Uterus (tissue), 4 donors: ENCODE data around the gene FEM1B. TPM values are rescaled to one million over a fixed set of nuclear protein-coding genes. Genes with fewer than 3 reads are reported as not detected.

Experiments used
- DNase-seq, 2 donors: peaks; one replicate each; pipeline ENCODE4 v3.0.0-alpha.2; 2019 to 2020
- H3K27ac ChIP-seq, 2 donors: fragments of 200-600 bp; sonication (generic); 1 replicate in 1 of 2; 2 replicates in 1 of 2; pipeline ENCODE4 v1.5.1; 2016 to 2018
- H3K27me3 ChIP-seq, 2 donors: fragments of 200-600 bp; sonication (generic); one replicate each; pipeline ENCODE4 v1.5.1; 2018 to 2019; ENCODE audit warnings: control low read depth in 1 of 2
- H3K36me3 ChIP-seq, 2 donors: fragments of 200-600 bp; sonication (generic); one replicate each; pipeline ENCODE4 v1.5.1; 2019; ENCODE audit warnings: control low read depth in 1 of 2
- H3K4me1 ChIP-seq, 2 donors: fragments of 200-600 bp; sonication (generic); one replicate each; pipeline ENCODE4 v1.5.1; 2018 to 2019; ENCODE audit warnings: control low read depth in 1 of 2
- H3K4me3 ChIP-seq, 2 donors: fragments of 200-600 bp; sonication (generic); 1 replicate in 1 of 2; 2 replicates in 1 of 2; pipeline ENCODE4 v1.5.1; 2018 to 2019; ENCODE audit warnings: mild to moderate bottlenecking in 1 of 2
- H3K9me3 ChIP-seq, 2 donors: fragments of 200-600 bp; sonication (generic); one replicate each; pipeline ENCODE4 v1.5.1; 2019; ENCODE audit warnings: control low read depth in 1 of 2
- POLR2A ChIP-seq, 2 donors: fragments of 450-650 bp; IDR thresholded peaks; one replicate each; pipeline ENCODE4 v1.6.1; 2016; ENCODE audit warnings: antibody characterized with exemption in 2 of 2, mild to moderate bottlenecking in 1 of 2, moderate library complexity in 1 of 2
- intact Hi-C: fragments of 100-400 bp; cut with DNase I; formaldehyde crosslinking; loops from one replicate; pipeline ENCODE4 v1.15.1; 2023; ENCODE audit warnings: low total_unique reads
- total RNA-seq, 4 donors: library from RNA; depleted of rRNA in 3 of 4; stranded (reverse); fragments of >200 nt in 3 of 4; gene quantifications; one replicate each; pipeline versions ENCODE4 v1.1.0 to v1.2.4, GENCODE V29; 2014 to 2023
- TF ChIP-seq, protein P1 (sequence below), 4 experiments: fragments of 200-600 bp in 2 of 4; fragments of 450-650 bp in 2 of 4; sonication (generic) in 2 of 4; IDR thresholded peaks; one replicate each; pipeline ENCODE4 v1.5.1; 2016 to 2019; ENCODE audit warnings: antibody characterized with exemption in 4 of 4, mild to moderate bottlenecking in 2 of 4, moderate library complexity in 1 of 4
- donor health status: DM: yes; HTN: yes; CAD: no.

FEM1B gene
- total RNA-seq, 4 donors from 2014 or later = 39.4 to 130 (median 77.4) TPM

DNA sequence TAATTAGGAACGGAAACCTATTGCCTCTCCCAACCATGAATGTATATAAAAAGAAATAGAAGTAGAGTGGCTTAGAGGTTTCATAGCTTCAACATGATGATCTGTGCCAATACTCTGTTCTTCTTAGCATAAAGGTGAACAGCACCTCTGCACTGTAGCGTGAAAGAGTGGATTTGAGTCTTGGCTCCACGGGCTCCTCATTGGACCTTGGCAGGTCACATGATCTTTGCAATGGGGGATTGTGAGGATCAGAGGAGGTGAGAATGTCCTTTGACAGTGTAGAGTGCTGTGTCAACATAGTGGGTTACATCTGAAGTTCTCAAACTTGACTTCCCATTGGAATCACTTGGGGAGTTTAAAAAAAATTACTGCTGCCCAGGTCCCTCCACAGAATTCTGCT lies 51.4 kb downstream of the FEM1B start:
- Histone ChIP-seq H3K9me3 (no peaks in the 10 kb centered on the region), H3K4me3 (no peak overlapping the region), H3K27ac (no peak overlapping the region), H3K36me3 (no peaks in the 10 kb centered on the region), H3K4me1 (peaks cover 0 to 2% of the 10 kb centered on the region in 2 donors), H3K27me3 (no peaks in the 10 kb centered on the region)
- TF ChIP-seq, protein P1, sequence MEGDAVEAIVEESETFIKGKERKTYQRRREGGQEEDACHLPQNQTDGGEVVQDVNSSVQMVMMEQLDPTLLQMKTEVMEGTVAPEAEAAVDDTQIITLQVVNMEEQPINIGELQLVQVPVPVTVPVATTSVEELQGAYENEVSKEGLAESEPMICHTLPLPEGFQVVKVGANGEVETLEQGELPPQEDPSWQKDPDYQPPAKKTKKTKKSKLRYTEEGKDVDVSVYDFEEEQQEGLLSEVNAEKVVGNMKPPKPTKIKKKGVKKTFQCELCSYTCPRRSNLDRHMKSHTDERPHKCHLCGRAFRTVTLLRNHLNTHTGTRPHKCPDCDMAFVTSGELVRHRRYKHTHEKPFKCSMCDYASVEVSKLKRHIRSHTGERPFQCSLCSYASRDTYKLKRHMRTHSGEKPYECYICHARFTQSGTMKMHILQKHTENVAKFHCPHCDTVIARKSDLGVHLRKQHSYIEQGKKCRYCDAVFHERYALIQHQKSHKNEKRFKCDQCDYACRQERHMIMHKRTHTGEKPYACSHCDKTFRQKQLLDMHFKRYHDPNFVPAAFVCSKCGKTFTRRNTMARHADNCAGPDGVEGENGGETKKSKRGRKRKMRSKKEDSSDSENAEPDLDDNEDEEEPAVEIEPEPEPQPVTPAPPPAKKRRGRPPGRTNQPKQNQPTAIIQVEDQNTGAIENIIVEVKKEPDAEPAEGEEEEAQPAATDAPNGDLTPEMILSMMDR (IDR thresholded peaks at IDR 0.05) = no peak
- no peak for TF ChIP-seq POLR2A (IDR thresholded peaks at IDR 0.05)
- DNase-seq = no peak
- intact Hi-C loops = no loop called here

DNA sequence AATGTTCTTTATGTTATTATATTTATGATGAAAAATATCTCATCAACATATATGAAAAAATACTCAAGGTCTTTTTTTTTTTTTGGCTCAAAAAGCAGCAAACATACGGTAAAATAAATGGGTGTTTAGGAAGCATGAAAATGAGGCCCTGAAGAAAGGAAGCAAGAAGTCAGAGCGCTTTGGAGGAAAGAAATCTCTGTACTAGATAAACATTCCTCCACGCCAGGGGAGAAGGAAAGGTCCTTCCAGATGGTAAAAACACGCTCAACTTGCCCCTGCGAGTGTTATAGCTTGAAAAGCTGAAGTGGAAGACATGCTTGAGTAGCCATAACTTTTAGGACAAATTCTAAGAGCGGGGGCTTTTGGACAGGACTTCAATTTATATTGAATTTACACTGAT lies 52.9 kb downstream of the FEM1B start:
- H3K9me3 ChIP-seq = no peaks in the 10 kb centered on the region
- peaks cover 0 to 15% of the 10 kb centered on the region in 2 donors for H3K4me1 ChIP-seq
- no peak overlapping the region for H3K27ac ChIP-seq
- no peak for TF ChIP-seq POLR2A (IDR thresholded peaks at IDR 0.05)
- TF ChIP-seq, protein P1 (IDR thresholded peaks at IDR 0.05) = no peak
- H3K27me3 ChIP-seq = no peaks in the 10 kb centered on the region
- intact Hi-C loops = no loop called here
- no peak overlapping the region for H3K4me3 ChIP-seq
- DNase-seq = no peak
- H3K36me3 ChIP-seq = no peaks in the 10 kb centered on the region

DNA sequence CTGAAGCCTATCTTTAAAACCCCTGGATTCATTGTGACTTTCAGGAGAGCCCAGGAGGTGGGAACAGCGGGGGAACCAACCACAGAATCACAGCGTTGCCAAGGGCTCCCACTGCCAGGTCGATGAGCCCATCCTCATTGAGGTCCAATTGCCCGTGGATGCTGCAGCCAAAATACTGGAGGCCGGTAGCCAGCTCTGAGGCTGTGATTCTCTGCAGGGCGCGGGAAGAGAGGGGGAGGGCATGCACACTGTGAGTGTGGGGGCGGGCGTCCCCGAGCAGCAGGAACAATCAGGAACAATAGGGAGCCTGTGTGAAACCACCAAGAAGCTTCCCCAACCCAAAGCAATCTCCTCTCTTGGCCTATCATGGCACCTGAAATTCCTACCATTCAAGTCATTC lies 53.4 kb downstream of the FEM1B start:
- DNase-seq = no peak
- no peaks in the 10 kb centered on the region for H3K9me3 ChIP-seq
- H3K27ac ChIP-seq = peak overlapping the region; percentile 16 to 40
- intact Hi-C loops = no loop called here
- no peak overlapping the region for H3K4me3 ChIP-seq
- no peaks in the 10 kb centered on the region for H3K36me3 ChIP-seq
- no peaks in the 10 kb centered on the region for H3K27me3 ChIP-seq
- TF ChIP-seq, protein P1 (IDR thresholded peaks at IDR 0.05) = no peak
- TF ChIP-seq POLR2A (IDR thresholded peaks at IDR 0.05) = no peak
- peaks cover 0 to 20% of the 10 kb centered on the region in 2 donors for H3K4me1 ChIP-seq

DNA sequence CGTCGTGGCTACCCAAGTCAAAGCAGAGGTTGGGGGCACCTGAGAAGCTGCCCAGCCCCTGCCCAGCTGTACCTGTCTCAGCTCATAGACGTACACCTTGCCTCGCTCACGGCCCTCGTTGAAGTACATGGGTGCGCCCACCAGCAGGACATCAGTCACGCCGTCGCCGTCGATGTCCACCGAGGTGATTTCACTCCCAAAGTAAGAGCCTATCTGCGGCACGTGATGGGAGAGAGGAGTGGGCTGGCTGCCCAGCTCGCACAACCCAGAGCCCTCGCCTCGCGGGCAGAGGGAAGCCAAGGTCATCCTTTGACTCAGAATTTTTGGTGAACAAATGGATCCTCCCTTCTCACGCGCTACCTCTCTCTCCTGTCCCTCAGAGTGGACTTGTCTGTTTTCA lies 54.7 kb downstream of the FEM1B start:
- Histone ChIP-seq H3K9me3 (no peaks in the 10 kb centered on the region), H3K36me3 (no peaks in the 10 kb centered on the region), H3K27me3 (no peaks in the 10 kb centered on the region), H3K27ac (peak overlapping the region; percentile 32 to 50), H3K4me1 (peaks cover 0 to 20% of the 10 kb centered on the region in 2 donors), H3K4me3 (no peak overlapping the region)
- no peak for DNase-seq
- no peak for TF ChIP-seq POLR2A (IDR thresholded peaks at IDR 0.05)
- TF ChIP-seq, protein P1 (IDR thresholded peaks at IDR 0.05) = no peak
- intact Hi-C loops = no loop called here

DNA sequence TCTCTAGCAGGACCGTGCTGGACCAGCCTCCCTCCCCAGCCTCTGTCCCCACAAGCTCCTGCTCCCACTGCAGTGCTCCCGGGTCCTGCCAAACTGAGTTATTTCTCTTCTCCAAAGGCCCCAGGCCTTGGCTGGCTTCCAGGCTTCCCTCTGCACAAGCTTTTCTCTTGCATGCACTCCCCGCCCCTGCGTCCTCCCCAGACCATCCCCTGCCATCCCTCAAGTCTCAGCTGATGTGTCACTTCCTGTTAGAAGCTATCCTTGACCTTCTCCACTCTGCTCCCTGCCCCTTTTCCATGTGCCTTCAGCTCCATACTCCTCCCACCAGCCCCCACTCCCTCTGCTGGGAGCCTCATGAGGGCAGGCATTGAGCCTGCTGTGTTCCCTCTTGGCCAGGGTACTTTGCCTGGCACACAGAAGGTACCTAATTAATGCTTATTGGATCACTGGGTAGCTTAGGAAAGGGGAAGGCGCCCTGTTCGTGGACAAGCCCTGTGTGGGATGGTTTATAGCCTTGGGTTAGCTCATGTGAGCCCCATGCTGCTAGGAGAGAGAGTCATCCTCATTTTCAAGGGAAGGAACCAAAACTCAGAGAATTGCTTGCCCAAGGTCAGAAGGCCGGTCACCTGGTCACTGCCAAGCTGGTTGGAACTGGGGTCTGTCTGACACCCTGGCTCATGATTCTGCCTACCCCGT lies 56.4 kb downstream of the FEM1B start:
- intact Hi-C loops = no loop called here
- TF ChIP-seq POLR2A (IDR thresholded peaks at IDR 0.05) = no peak
- TF ChIP-seq, protein P1 (IDR thresholded peaks at IDR 0.05) = no peak
- Histone ChIP-seq H3K27ac (peak overlapping the region; percentile 78 to 83), H3K27me3 (no peaks in the 10 kb centered on the region), H3K4me1 (peaks cover 0 to 20% of the 10 kb centered on the region in 2 donors), H3K36me3 (no peaks in the 10 kb centered on the region), H3K9me3 (no peaks in the 10 kb centered on the region), H3K4me3 (no peak overlapping the region)
- peak; percentile 51 to 68 for DNase-seq
